Measurements from ENCODE around the gene TDRD7. TPM values are rescaled to one million over a fixed set of nuclear protein-coding genes. Genes with fewer than 3 reads are reported as not detected.
A peak's percentile ranks its signal among the peaks of the same experiment; 100 is the strongest.

TDRD7 gene
- total and polyA plus RNA-seq, 2 donors from 2014 or later = 7.8 to 15.0 TPM

DNA sequence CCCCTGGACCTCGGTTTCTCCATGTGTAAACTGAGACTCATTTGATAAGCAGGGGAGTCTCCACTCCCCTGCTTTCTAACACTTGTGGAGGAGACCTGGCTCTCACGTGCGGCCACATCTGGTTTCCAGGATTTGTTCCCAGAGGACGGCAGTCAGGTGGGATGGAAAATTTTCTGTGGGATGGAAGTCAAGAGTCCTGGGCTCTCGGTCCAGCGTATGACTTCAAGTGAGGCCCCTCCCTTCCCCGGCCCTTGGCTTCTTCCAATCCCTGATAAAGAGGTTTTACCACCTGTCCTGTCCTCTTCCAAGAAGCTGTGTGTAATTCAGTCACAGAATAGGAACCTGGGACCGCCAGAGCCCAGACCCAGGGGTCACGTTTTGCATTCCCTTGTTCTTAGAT lies 124.6 kb downstream of the TDRD7 start:
- FAIRE-seq (no peak), DNase-seq (no peak)
- Histone ChIP-seq H3K27ac (ENCODE audit: low read depth in 2 of 2, low read length in 2 of 2) (no peak overlapping the region), H3K36me3 (ENCODE audit: control insufficient read depth in 2 of 3, insufficient read depth in 3 of 3, low read length in 3 of 3) (no peaks in the 10 kb centered on the region), H3K27me3 (ENCODE audit: control insufficient read depth, insufficient read depth, low read length) (no peaks in the 10 kb centered on the region), H3K4me1 (ENCODE audit: control insufficient read depth in 2 of 3, insufficient read depth in 2 of 3, low read depth in 1 of 3, low read length in 3 of 3) (peaks cover 0 to 2% (median 0%) of the 10 kb centered on the region in 3 donors), H3K9me3 (ENCODE audit: control insufficient read depth in 2 of 3, insufficient read depth in 1 of 3, low read length in 3 of 3) (peaks cover 0 to 3% (median 0%) of the 10 kb centered on the region in 3 donors), H3K9ac (ENCODE audit: low read length in 3 of 3) (no peak overlapping the region), H3K4me3 (ENCODE audit: low read length in 3 of 3) (no peak overlapping the region)
- TF ChIP-seq, protein P1, sequence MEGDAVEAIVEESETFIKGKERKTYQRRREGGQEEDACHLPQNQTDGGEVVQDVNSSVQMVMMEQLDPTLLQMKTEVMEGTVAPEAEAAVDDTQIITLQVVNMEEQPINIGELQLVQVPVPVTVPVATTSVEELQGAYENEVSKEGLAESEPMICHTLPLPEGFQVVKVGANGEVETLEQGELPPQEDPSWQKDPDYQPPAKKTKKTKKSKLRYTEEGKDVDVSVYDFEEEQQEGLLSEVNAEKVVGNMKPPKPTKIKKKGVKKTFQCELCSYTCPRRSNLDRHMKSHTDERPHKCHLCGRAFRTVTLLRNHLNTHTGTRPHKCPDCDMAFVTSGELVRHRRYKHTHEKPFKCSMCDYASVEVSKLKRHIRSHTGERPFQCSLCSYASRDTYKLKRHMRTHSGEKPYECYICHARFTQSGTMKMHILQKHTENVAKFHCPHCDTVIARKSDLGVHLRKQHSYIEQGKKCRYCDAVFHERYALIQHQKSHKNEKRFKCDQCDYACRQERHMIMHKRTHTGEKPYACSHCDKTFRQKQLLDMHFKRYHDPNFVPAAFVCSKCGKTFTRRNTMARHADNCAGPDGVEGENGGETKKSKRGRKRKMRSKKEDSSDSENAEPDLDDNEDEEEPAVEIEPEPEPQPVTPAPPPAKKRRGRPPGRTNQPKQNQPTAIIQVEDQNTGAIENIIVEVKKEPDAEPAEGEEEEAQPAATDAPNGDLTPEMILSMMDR (IDR thresholded peaks at IDR 0.05; ENCODE audit: borderline replicate concordance, extremely low read depth, insufficient read depth) = no peak
- intact Hi-C loops (cut with DNase I) = no loop called here

DNA sequence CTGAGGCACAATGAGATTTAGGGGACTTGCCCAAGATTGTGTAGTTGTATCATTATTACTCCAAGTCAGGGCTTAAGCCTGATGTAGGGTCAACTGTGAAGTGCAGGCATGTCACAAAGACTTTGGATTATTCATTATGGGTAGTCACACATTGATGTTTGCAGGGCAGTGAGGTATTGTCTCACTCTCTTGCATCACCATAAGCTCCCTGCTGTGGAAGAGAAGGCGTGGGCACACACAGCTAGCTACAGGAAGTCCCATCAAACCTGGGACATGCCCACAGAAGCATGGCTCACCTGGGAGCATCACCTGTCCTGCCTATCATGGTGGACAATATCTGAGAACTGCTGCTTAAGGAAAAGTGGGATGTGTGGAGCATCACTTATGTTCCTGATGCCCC lies 131.7 kb downstream of the TDRD7 start:
- Histone ChIP-seq H3K36me3 (ENCODE audit: control insufficient read depth in 2 of 3, insufficient read depth in 3 of 3, low read length in 3 of 3) (no peaks in the 10 kb centered on the region), H3K9ac (ENCODE audit: low read length in 3 of 3) (no peak overlapping the region), H3K9me3 (ENCODE audit: control insufficient read depth in 2 of 3, insufficient read depth in 1 of 3, low read length in 3 of 3) (no peaks in the 10 kb centered on the region), H3K27me3 (ENCODE audit: control insufficient read depth, insufficient read depth, low read length) (no peaks in the 10 kb centered on the region), H3K27ac (ENCODE audit: low read depth in 2 of 2, low read length in 2 of 2) (no peak overlapping the region), H3K4me3 (ENCODE audit: low read length in 3 of 3) (no peak overlapping the region), H3K4me1 (ENCODE audit: control insufficient read depth in 2 of 3, insufficient read depth in 2 of 3, low read depth in 1 of 3, low read length in 3 of 3) (no peaks in the 10 kb centered on the region)
- DNase-seq (no peak), FAIRE-seq (no peak)
- intact Hi-C loops (cut with DNase I) = no loop called here
- TF ChIP-seq, protein P1 (IDR thresholded peaks at IDR 0.05; ENCODE audit: borderline replicate concordance, extremely low read depth, insufficient read depth) = no peak

DNA sequence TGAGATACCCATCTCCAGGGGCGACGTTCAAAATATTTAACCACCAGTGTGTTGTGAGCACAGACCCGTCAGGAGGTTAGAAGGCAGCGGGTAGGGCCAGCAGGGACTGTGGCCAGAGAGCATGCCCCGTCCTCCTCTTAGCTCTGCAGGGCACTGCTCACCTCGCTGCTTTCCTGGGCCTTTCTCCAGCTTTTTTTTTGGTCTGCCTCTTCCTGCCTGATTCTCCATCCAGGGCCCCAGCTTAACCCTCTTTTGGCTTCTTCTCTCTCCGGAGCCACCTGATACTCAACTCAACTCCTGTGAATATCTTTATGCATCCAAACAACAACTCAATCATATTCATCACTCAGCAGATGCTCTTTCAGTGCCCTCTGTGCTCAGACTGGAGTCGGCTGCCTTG lies 133.6 kb downstream of the TDRD7 start:
- TF ChIP-seq, protein P1 (IDR thresholded peaks at IDR 0.05; ENCODE audit: borderline replicate concordance, extremely low read depth, insufficient read depth) = no peak
- Histone ChIP-seq H3K4me1 (ENCODE audit: control insufficient read depth in 2 of 3, insufficient read depth in 2 of 3, low read depth in 1 of 3, low read length in 3 of 3) (no peaks in the 10 kb centered on the region), H3K9ac (ENCODE audit: low read length in 3 of 3) (no peak overlapping the region), H3K27me3 (ENCODE audit: control insufficient read depth, insufficient read depth, low read length) (no peaks in the 10 kb centered on the region), H3K9me3 (ENCODE audit: control insufficient read depth in 2 of 3, insufficient read depth in 1 of 3, low read length in 3 of 3) (no peaks in the 10 kb centered on the region), H3K36me3 (ENCODE audit: control insufficient read depth in 2 of 3, insufficient read depth in 3 of 3, low read length in 3 of 3) (no peaks in the 10 kb centered on the region), H3K4me3 (ENCODE audit: low read length in 3 of 3) (no peak overlapping the region), H3K27ac (ENCODE audit: low read depth in 2 of 2, low read length in 2 of 2) (no peak overlapping the region)
- intact Hi-C loops (cut with DNase I) = no loop called here
- FAIRE-seq = no peak
- DNase-seq = peak in 1 of 5 donors; percentile 14

Small RNAs within 50 kb of the gene (microRNA-seq; reads per million reads assigned to microRNA genes)
- gene MIR1302-8 = not detected

Other genes with a start within 250 kb of the TDRD7 start
- gene CCDC180, start 104.4 kb upstream of the TDRD7 start, total RNA-seq = 8.8 TPM
- 3.8 TPM for gene CCDC180, start 104.4 kb upstream of the TDRD7 start, polyA plus RNA-seq (ENCODE audit: insufficient read depth, low read depth, low replicate concordance)
- gene TMOD1, start 89.6 kb downstream of the TDRD7 start, total RNA-seq = 14.9 TPM
- gene TMOD1, start 89.6 kb downstream of the TDRD7 start, polyA plus RNA-seq (ENCODE audit: insufficient read depth, low read depth, low replicate concordance) = 8.1 TPM
- 23.4 TPM for gene TSTD2, start 221.3 kb downstream of the TDRD7 start, total RNA-seq
- gene TSTD2, start 221.3 kb downstream of the TDRD7 start, polyA plus RNA-seq (ENCODE audit: insufficient read depth, low read depth, low replicate concordance) = 9.0 TPM
- 28.5 TPM for gene NCBP1, start 221.7 kb downstream of the TDRD7 start, total RNA-seq
- gene NCBP1, start 221.7 kb downstream of the TDRD7 start, polyA plus RNA-seq (ENCODE audit: insufficient read depth, low read depth, low replicate concordance) = 15.1 TPM